Caco-2 (cell line): ENCODE measurements around the gene RABGAP1L. TPM values are rescaled to one million over a fixed set of nuclear protein-coding genes. Genes with fewer than 3 reads are reported as not detected.

Experiments
- BruUV-seq: library from RNA; stranded (reverse); fragments of 400-500 nt; replicated peaks from 2 replicates; lab custom pipeline; 2021; lab: Mats Ljungman, UMichigan
- CTCF ChIA-PET: fragments of 300-600 bp; sonication (Branson Sonifier 250); formaldehyde crosslinking; loops from one replicate; lab custom pipeline; 2022; ENCODE audit warnings: antibody characterized with exemption; lab: Charles Lee
- POLR2A ChIA-PET: fragments of 300-600 bp; sonication (Branson Sonifier 250); formaldehyde crosslinking; loops from one replicate; lab custom pipeline; 2022; ENCODE audit warnings: antibody characterized with exemption; lab: Charles Lee
- DNase-seq, 2 experiments: peaks; one replicate each; pipeline versions ENCODE4 v3.0.0 to v3.0.0-alpha.2; 2020 to 2022
- H3K27me3 ChIP-seq: replicated peaks from 2 replicates; pipeline ENCODE4 v1.6.0; 2011; ENCODE audit warnings: low read length; ENCODE audit not compliant: control insufficient read depth, insufficient read depth
- H3K36me3 ChIP-seq: 2 replicates; pipeline ENCODE4 v1.5.1; 2011; ENCODE audit warnings: low read length; ENCODE audit not compliant: control insufficient read depth, insufficient read depth
- H3K4me1 ChIP-seq: fragments of 250-450 bp; sonication (Bioruptor Pico); 2 replicates; pipeline ENCODE4 v1.5.1; 2020; ENCODE audit warnings: mild to moderate bottlenecking
- H3K4me3 ChIP-seq: 2 replicates; pipeline ENCODE4 v1.5.1; 2011; ENCODE audit warnings: low read depth, mild to moderate bottlenecking, control low read depth, low read length
- H3K9me3 ChIP-seq: fragments of 250-450 bp; sonication (Bioruptor Pico); 2 replicates; pipeline ENCODE4 v1.5.1; 2020; ENCODE audit warnings: mild to moderate bottlenecking, moderate library complexity
- H3K27ac Mint-ChIP-seq: one replicate; pipeline ENCODE4 v1.8.0; 2022; ENCODE audit warnings: mixed read lengths; ENCODE audit not compliant: unreplicated experiment
- H3K27me3 Mint-ChIP-seq: one replicate; pipeline ENCODE4 v1.8.0; 2022; ENCODE audit warnings: mixed read lengths; ENCODE audit not compliant: insufficient read depth, unreplicated experiment
- H3K36me3 Mint-ChIP-seq: one replicate; pipeline ENCODE4 v1.8.0; 2022; ENCODE audit warnings: mild to moderate bottlenecking, mixed read lengths; ENCODE audit not compliant: insufficient read depth, unreplicated experiment
- H3K4me1 Mint-ChIP-seq: one replicate; pipeline ENCODE4 v1.8.0; 2022; ENCODE audit warnings: low read depth, mixed read lengths; ENCODE audit not compliant: unreplicated experiment
- H3K4me3 Mint-ChIP-seq: one replicate; pipeline ENCODE4 v1.8.0; 2022; ENCODE audit warnings: mild to moderate bottlenecking, moderate library complexity, mixed read lengths; ENCODE audit not compliant: unreplicated experiment
- H3K9me3 Mint-ChIP-seq: one replicate; pipeline ENCODE4 v1.8.0; 2022; ENCODE audit warnings: mixed read lengths; ENCODE audit not compliant: unreplicated experiment
- CTCF ChIP-seq, 2 experiments: fragments of 200-600 bp in 1 of 2; IDR thresholded peaks; 1 replicate in 1 of 2; 2 replicates in 1 of 2; pipeline versions ENCODE4 v1.5.1 to v1.8.0; 2011 to 2022; ENCODE audit warnings: antibody characterized with exemption in 1 of 2, control low read depth in 1 of 2, inconsistent platforms in 1 of 2, low read depth in 1 of 2, low read length in 1 of 2, mild to moderate bottlenecking in 1 of 2, moderate library complexity in 1 of 2; ENCODE audit not compliant: insufficient read depth in 1 of 2, severe bottlenecking in 1 of 2, unreplicated experiment in 1 of 2
- intact Hi-C: fragments of 100-400 bp; cut with micrococcal nuclease; formaldehyde crosslinking; loops from one replicate; pipeline ENCODE4 v1.10.0; 2022; ENCODE audit not compliant: unreplicated experiment
- total RNA-seq: library from RNA; stranded (reverse); gene quantifications from 2 replicates; pipeline ENCODE4 v1.2.3, GENCODE V29; 2022

RABGAP1L gene
- total RNA-seq, 1 experiment from 2014 or later, result 20.3 TPM

GRCh38 chr1:175013445-175013844 lies 854.1 kb downstream of the RABGAP1L start:
- Mint-ChIP-seq H3K4me3 (no peak overlapping the region), H3K36me3 (peaks cover 72% of the 10 kb centered on the region), H3K9me3 (no peaks in the 10 kb centered on the region), H3K27ac (no peak overlapping the region), H3K27me3 (no peaks in the 10 kb centered on the region), H3K4me1 (peaks cover 7% of the 10 kb centered on the region)
- no peaks in the 10 kb centered on the region for H3K27me3 ChIP-seq
- intact Hi-C loops, result no loop called here
- TF ChIP-seq CTCF (IDR thresholded peaks at IDR 0.05; ENCODE audit: insufficient read depth in 1 of 2, low read depth in 1 of 2, low read length in 1 of 2, severe bottlenecking in 1 of 2, unreplicated experiment in 1 of 2), result no peak
- H3K9me3 ChIP-seq, result no peaks in the 10 kb centered on the region
- no peak overlapping the region for H3K4me3 ChIP-seq
- H3K36me3 ChIP-seq, result peaks cover 4% of the 10 kb centered on the region
- H3K4me1 ChIP-seq, result peaks cover 5% of the 10 kb centered on the region; the same call in 1 of the 2 replicates
- POLR2A ChIA-PET, result no interaction called here
- CTCF ChIA-PET, result no interaction called here
- BruUV-seq, result no TSS peak
- DNase-seq, result no peak

- no peaks in the 10 kb centered on the region for H3K27me3 ChIP-seq
- Mint-ChIP-seq H3K4me3 (no peak overlapping the region), H3K9me3 (no peaks in the 10 kb centered on the region), H3K4me1 (peaks cover 7% of the 10 kb centered on the region), H3K27ac (no peak overlapping the region), H3K36me3 (peaks cover 66% of the 10 kb centered on the region), H3K27me3 (no peaks in the 10 kb centered on the region)
- POLR2A ChIA-PET, result no interaction called here
- intact Hi-C loops, result no loop called here
- no peak overlapping the region for H3K4me3 ChIP-seq
- no peak for DNase-seq
- no peak for TF ChIP-seq CTCF (IDR thresholded peaks at IDR 0.05; ENCODE audit: insufficient read depth in 1 of 2, low read depth in 1 of 2, low read length in 1 of 2, severe bottlenecking in 1 of 2, unreplicated experiment in 1 of 2)
- peaks cover 4% of the 10 kb centered on the region for H3K36me3 ChIP-seq
- no TSS peak for BruUV-seq
- H3K4me1 ChIP-seq, result peaks cover 5% of the 10 kb centered on the region; the same call in 1 of the 2 replicates
- CTCF ChIA-PET, result no interaction called here
- no peaks in the 10 kb centered on the region for H3K9me3 ChIP-seq
Observed at GRCh38 chr1:175015243-175015642, 855.9 kb downstream of the RABGAP1L start.

- Mint-ChIP-seq H3K4me1 (peaks cover 24% of the 10 kb centered on the region), H3K27me3 (no peaks in the 10 kb centered on the region), H3K4me3 (no peak overlapping the region), H3K27ac (no peak overlapping the region), H3K36me3 (peaks cover 42% of the 10 kb centered on the region), H3K9me3 (no peaks in the 10 kb centered on the region)
- Histone ChIP-seq H3K9me3 (no peaks in the 10 kb centered on the region), H3K4me3 (no peak overlapping the region), H3K27me3 (no peaks in the 10 kb centered on the region), H3K36me3 (peaks cover 1% of the 10 kb centered on the region), H3K4me1 (peaks cover 5% of the 10 kb centered on the region; the same call in 1 of the 2 replicates)
- CTCF ChIA-PET, result no interaction called here
- POLR2A ChIA-PET, result no interaction called here
- intact Hi-C loops, result no loop called here
- no peak for DNase-seq
- no peak for TF ChIP-seq CTCF (IDR thresholded peaks at IDR 0.05; ENCODE audit: insufficient read depth in 1 of 2, low read depth in 1 of 2, low read length in 1 of 2, severe bottlenecking in 1 of 2, unreplicated experiment in 1 of 2)
- no TSS peak for BruUV-seq
Observed at GRCh38 chr1:175019524-175019923, 860.2 kb downstream of the RABGAP1L start.
